ENCODE data around the gene B4GALNT4.
"Not testable (repeated sequence)": the region's sequence is repeated elsewhere in the genome, so short reads cannot be mapped to it uniquely, and the experiment has no call there.

Gene B4GALNT4

DNA sequence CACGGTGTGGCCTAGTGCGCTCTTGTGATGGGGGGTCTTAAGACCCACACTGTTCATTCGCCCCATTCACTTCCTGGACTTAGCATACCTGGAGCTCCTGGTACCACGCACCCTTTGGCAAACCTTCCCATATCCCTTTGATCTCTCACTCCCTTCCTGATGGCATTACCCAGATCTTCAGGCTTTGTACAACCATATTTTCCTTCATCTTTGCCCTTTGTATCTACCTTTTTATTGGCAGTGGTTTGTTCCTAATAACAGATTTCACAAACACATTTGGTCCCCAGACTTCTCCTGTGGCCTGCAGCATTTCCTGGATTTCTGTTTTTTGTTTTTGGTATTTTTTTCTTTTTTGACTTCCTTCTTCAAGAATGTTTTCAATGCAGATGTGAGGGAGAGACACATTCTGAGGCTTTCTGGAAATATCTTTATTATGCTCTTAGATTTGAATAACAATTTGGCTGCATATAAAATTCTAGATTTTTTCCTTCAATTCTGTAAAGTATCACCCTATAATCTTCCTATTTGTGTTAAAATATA lies 32.6 kb upstream of the B4GALNT4 start:
- DNase-seq = no peak

DNA sequence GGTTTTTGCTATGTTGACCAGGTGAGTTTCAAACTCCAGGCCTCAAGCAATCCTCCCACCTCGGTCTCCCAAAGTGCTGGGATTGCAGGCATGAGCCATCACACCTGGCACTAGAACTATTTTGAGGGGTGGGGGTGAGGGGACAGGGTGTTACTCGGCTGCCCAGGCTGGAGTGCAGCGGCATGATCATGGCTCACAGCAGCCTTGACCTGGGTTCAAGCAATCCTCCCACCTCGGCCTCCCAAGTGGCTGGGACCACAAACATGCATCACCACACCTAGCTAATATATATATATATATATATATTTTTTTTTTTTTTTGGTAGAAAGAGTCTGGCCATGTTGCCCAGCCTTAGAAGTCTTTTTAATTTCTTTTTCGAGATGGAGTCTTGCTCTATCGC lies 31.6 kb upstream of the B4GALNT4 start:
- no peak for DNase-seq

DNA sequence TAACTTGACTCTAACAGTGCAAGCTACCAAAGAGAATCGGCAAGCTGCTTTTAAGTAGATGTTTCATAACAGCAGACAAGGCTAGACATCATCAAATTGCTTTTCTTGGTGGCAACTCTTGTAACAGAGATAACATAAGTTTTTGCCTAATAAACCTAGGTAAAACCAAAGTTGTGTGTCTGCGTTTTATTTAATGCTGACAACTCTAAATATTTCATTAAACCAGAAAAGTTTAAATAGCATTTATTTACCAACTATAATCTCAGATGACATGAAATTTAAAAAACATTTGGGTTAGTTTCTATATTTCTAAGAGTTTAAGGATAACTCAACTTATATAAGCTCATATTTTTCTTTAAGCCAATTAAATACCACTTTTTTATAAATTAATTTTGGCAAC lies 29.3 kb upstream of the B4GALNT4 start:
- no peak for DNase-seq

DNA sequence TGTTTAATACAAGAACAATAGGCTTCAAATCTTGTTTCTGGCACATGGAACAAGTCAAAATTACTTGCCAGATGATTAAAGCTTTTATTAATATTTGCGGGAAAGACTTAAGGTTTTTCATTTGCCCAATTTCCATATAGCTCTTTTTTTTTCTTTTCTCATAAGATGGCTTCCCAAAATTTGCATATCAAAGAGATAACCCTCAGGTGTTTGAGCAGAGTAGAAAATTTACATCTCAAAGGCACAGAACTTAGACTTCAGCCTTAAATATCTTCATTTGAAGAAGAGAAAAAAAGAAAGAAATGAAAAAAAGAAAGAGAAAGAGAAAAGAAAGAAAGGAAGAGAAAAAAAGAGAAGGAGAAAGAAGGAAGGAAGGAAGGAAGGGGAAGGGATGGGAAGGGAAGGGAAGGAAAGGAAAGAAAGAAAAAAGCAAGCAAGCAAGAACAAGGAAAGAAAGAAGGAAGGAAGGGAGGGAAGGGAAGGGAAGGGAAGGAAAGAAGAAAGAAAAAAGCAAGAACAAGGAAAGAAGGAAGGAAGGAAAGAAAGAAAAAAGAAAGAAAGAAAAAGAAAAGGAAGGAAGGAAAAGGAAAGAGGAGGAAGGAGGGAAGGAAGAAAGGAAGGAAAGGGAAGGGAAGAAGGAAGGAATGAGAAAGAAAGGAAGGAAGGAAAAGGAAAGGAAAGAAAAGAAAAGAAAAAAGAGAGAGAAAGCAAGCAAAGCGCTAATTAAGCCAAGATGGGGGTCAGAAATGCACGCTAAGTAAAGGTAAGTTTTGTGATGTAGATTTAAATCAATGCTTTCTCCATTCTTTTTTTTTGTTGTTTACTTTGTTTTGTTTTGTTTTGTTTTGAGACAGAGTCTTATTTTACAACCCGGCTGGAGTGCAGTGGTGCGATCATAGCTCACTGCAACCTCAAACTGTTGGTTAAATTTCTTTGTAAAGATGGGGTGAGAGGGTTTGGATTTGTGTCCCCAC lies 28.5 kb upstream of the B4GALNT4 start:
- no peak for DNase-seq

DNA sequence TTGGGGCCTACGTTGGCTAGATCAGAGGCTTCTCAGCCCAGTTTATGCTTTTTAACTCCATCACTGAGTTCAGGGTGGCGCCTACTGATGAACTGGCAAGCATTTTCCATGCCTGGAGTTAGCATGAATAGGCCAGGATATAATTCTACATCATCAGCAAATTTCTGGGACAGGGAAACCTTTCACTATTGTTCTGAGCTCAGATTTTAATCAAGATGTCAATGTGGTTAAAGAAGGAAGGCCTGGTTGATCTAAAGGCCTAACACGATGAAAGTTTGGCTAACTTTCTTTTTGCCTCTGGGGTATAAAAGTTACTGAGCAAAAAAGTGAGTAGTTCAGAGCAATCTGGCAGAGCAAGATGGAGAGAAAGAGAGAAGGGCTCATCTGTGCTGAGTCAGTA lies 27.0 kb upstream of the B4GALNT4 start:
- no peak for DNase-seq

DNA sequence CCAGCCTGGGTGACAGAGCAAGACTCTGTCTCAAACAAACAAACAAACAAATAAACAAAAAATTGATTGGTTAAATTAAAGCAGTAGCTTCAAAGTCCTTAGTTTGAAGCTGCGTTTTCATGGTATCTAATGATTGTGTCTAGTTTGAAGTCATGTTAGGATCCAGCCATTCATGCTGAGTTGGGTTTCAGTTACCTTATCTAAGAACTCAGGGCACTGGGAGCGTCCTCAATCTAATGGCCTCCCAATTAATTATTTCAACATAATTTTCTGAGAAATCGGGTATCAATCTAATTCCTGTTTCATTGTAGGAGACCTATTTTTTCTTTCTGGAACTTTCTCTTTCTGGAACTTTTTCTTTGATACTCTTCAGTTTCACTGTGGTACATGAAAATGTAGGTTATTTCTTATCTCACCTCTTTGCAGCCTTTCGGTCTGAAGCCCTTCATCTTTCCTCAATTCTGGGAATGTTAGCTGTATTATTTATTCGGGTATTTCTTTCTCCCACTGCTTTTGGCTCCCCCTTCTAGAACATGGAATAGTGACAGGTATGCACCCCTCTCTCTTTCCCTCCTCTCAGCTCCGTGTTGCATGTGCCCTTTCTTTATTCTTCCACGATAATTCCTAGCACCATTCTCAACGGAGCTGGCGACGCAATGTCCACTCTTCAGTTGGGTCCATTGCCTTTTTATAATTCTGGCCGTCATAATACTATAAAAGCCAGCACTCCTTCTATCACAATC lies 24.3 kb upstream of the B4GALNT4 start:
- DNase-seq = no peak

DNA sequence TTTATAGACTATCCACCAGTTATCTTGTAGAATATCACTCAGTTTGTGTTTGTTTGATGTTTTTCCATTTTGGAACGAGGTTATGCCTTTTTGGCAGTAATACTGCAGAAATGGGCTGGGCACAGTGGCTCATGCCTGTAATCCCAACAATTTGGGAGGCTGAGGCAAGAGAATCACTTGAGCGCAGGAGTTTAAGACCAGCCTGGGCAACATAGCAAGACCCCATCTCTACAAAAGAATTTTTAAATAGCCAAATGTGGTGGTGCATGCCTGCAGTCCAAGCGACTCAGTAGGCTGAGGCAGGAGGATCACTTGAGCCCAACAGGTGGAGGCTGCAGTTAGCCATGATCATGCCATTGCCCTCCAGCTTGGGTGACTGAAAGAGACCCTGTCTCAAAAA lies 22.8 kb upstream of the B4GALNT4 start:
- no peak for DNase-seq

DNA sequence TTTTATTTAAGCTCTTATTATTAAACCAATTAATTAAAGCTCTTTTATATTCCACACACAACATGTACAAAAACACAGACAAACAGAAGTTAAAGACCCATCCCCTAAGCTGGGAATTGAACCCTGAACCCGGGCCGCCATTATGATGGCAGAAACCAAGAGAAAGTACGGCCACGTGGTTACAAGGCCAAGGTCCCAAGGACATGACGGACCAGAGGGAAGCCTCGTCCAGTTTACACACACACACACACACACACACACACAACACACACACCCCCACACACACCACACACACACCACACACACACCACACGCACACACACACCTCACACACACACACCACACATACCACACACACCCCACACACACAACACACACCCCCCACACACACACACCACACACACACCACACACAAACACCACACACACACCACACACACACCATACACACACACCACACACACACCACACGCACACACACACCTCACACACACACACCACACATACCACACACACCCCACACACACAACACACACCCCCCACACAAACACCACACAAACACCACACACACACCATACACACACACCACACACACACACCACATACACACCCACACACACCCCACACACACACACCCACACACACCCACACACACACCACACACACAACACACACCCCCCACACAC lies 19.9 kb upstream of the B4GALNT4 start:
- not testable (repeated sequence) for DNase-seq

DNA sequence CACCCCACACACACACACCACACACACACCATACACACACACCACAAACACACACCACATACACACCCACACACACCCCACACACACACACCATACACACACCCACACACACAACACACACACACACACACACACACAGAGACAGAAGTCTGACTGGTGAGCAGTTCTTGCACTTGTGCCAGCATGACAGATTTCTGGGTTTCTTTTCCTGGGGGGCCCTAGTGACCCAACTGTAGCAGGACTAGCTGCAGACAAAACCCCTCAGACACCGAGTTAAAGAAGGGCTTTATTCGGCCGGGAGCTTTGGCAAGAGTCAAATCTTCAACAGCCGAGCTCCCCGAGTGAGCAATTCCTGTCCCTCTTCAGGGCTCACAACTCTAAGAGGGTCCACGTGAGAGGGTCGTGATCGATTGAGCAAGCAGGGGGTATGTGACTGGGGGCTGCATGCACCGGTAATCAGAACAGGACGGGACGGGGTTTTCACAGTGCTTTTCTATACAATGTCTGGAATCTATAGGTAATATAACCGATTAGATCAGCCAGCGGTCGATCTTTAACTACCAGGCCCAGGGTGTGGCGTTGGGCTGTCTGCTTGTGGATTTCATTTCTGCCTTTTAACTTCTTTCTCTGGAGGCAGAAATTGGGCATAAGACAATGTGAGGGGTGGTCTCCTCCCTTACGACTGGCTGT lies 19.1 kb upstream of the B4GALNT4 start:
- DNase-seq = not testable (repeated sequence)

DNA sequence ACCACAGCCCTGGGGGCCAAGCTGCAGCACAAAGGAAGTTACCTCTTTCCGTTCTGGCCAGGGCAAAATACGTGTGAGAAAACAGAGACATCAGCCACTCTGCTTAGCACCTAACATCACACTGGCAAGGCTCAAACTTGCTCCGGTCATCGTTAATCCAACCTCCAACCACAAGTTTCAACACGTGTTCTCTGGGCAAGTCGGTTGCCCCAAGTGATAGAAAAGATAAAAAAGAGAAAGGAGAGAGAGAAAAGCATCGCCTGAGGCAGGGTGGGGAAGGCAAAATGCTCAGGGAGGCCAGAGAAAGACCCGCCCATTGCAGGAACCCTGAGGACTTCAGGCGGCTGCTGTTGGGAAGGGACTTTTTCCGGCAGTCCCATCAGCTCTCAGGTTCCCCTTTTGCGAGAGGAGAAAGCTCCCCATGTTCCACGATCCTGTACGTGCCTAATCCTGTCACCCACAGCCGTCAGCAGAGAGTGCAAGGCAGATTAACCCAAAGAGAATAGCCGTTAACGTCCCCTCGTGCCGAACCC lies 18.5 kb upstream of the B4GALNT4 start:
- no peak for DNase-seq

DNA sequence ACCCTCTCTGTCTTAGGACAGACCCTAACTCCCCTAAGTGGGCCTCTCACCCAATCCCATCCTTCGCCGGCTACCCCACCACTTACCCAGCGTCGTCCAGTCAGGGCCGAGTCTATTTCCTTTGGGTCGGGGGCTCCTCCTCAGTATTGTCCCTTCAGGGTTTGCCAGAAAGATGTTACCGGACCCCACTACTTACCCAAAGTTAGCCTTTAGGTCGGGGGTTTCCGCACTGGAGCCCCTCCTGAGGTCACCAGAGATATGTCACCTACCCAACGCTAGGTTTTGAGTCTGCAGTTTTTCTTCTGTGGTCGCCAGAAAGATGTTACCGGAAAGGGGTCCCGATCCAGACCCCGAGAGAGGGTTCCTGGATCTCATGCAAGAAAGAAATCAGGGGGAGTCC lies 17.9 kb upstream of the B4GALNT4 start:
- DNase-seq = no peak

DNA sequence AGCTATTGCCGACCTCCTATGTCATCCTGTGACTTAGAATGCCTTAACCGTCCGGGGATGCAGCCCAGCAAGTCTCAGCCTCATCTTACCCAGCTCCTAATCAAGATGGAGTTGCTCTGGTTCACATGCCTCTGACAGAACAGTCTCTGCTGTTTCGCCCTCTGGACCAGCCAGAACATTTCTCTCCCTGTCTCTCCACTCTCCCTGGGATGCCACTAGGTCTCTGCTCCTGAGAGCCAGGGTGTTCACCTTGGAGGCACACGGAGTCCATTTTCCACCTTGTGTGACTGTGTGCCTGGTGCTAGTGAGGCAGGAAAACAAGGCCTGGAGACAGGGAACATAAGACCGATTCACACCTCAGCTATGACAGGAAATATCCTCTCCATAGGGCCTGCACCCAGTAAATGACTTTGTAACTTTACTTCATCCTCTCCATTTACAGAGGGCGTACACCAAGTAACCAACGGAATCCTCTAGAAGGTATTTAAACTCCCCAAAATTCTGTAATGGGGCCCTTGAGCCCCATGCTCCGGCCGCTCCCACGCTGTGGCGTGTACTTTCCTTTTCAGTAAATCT lies 16.8 kb upstream of the B4GALNT4 start:
- no peak for DNase-seq

DNA sequence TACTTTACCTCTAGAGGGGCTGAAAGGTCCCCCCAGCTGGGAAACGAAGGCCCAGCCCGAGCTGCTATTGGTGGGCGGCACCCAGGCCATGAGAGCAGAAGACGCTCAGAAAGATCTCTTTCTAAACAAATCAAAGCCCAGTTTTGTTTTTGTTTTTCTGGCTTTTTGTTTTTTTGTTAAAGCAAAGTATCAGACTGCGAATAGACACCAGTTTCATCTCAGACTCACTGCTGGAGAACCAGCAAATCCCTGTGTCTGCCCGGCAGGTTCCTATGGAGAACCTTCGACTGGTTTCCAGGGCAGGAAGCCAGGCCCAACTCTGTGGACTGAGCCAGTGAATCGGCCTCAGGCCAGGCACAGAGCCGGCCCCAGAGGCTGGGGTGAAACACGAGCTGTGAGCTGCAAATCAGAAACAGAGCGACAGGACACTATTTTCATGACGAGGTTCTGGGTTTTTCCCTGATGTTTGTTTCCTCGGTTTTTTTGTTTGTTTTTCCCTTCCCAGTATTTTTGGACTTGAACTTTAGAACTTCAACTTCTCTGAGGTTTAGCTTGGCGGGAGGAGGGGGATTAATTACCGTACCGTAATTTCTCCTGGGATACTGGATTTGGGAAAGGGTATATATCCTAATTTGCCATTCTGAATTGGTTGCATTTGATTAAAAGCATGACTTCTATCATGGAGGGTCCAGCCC lies 16.0 kb upstream of the B4GALNT4 start:
- no peak for DNase-seq

DNA sequence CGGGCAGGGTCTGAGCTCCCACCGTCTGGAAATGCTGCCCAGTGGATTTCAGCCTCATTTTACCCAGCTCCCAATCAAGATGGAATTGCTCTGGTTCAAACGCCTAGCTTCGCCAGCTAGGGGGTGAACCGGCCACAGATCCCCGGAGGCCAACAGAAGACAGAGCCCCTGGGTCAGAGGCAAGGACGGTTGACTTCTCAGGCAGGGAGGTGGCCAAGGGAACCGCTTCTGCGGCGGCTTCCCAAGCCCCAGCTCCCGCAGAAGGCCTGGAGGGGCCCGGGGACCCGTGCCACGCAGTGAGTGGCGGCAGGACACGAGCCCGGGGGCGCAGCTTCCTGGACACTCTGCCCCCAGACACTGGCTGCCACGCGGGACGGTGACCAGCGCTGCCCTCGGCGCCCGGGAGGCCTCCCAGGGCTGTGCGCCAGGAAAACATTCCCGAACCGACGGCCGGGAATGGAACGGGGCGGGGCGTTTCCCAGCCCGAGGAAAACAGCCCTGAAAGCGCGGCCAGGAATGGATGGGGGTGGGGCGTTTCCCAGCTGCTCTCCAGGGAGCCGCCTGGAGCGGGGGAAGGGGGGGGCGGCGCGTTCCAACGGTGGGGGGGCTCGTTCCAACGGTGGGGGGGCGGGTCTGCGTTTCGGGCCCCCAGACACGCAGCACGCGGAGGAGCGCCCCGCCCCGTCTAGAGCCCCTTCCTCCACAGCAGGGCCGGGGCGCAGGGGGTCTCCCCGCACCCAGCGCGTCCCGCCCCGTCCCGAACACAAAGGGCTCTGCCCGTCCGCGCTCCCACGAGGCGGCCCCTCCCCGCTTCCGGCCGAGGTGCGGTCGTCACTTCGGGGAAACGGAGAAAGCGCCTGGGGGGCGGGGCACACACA lies 13.5 kb upstream of the B4GALNT4 start:
- DNase-seq = peak; percentile 84

DNA sequence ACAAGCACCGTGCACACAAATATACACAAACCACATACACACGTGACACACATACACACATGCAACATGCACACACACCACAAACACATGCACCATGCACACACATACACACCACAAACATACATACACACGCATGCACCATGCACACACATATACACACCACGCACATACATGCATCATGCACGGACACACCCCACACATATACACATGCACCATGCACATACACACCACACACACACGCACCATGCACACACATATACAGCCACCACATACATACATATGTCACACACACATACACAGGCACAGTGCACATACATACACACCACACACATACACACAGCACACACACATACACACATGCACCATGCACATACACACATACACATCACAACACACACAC lies 12.7 kb upstream of the B4GALNT4 start:
- DNase-seq = no peak

DNA sequence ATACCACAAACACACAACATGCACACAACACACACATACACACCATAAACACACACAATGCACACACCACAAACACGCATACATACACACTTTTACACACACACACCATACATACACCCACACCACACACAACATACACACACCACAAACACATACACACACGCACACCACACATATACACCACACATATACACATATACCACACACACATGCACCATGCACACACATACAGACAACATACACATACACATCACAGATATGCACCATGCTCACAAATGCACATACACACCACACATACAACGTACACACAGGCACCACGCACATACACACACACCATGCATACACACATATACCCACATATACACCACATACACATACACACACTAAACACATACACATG lies 11.7 kb upstream of the B4GALNT4 start:
- no peak for DNase-seq

DNA sequence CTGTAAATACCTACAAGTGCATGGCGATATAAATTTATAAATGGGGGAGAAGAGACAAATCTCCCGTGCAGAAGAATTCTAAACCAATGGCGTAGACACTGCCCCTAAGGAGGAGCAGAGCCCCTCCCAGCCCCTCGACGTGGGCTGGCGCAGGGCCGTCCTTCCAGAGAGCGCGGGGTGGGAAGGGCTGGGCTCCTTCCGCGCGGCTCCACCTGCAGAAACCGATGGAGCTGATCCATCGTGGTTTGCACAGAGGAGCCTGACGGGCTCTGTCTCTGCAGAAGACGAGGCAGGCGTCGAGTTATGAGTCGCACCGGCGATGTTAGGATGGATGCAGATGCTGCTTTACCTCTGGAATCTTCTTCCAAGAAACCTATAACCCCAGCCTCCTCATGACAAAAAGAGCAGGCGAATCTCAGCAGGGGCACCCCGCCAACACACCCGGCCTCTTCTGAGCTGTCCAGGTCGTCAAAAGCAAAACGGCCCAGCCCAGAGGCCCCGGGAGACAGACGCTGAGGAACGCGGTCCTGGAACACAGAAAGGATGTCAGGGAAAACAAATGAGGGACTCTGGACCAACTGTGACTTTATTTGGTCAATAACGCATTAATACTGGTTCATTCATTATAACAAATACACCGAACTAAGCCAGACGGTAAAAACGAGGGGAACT lies 11.0 kb upstream of the B4GALNT4 start:
- no peak for DNase-seq

DNA sequence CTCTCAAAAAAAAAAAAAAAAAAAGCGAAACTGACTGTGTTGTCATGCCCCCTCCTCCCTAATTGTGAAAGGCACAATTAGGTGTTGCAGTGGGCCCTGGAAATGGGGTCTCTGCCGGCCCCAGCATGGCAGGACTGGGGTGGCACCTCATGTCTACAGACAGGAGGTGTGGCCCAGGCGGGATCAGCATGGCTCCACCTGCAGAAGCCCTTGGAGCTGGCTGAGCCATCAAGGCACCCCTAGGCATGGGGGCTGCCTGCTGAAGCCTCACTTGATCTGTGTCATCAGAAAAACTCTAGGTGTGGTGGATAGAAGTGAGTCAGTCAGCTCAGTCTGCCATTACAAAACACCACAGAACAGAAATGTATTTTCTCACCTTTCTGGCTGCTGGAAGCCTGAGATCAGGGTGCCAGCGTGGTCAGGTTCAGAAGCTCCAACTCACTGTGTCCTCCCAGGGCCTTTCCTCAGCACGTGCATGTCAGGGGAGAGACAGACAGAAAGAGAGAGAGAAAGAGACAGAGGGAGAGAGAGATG lies 10.1 kb upstream of the B4GALNT4 start:
- DNase-seq = peak; percentile 30
